ENCODE data around the gene TLX3.

- TF ChIP-seq CTCF (IDR thresholded peaks at IDR 0.05) (no peak), POLR2A (IDR thresholded peaks at IDR 0.05) (no peak), EP300 (IDR thresholded peaks at IDR 0.05) (no peak)
Observed at GRCh38 chr5:171318026-171318425, 9.0 kb downstream of the TLX3 start.

All from suprapubic skin (tissue), 3 donors.